Stimulated activated naive CD8-positive, alpha-beta T cell treated with anti-CD3 and anti-CD28 coated beads, Interleukin-15, Interleukin-2, amounts not matched to agents 100 ng/mL and 50 ng/mL, for 24 hours (primary cell): Measurements from ENCODE around the gene TEX14.
A peak's percentile ranks its signal among the peaks of the same experiment; 100 is the strongest.
"Not testable (repeated sequence)": the region's sequence is repeated elsewhere in the genome, so short reads cannot be mapped to it uniquely, and the experiment has no call there.

Experiments used
- H3K27ac Mint-ChIP-seq: one replicate; pipeline ENCODE4 v1.8.0; 2021; ENCODE audit warnings: mild to moderate bottlenecking, mixed read lengths
- H3K27me3 Mint-ChIP-seq: one replicate; pipeline ENCODE4 v1.8.0; 2021; ENCODE audit warnings: mixed read lengths
- H3K36me3 Mint-ChIP-seq: one replicate; pipeline ENCODE4 v1.8.0; 2021; ENCODE audit warnings: low read depth, mixed read lengths
- H3K4me1 Mint-ChIP-seq: one replicate; pipeline ENCODE4 v1.8.0; 2021; ENCODE audit warnings: low read depth, mixed read lengths
- H3K4me3 Mint-ChIP-seq: one replicate; pipeline ENCODE4 v1.8.0; 2021; ENCODE audit warnings: mild to moderate bottlenecking, mixed read lengths
- H3K9me3 Mint-ChIP-seq: one replicate; pipeline ENCODE4 v1.8.0; 2021; ENCODE audit warnings: mixed read lengths

Gene TEX14

GRCh38 chr17:58677194-58677880, 14.5 kb downstream of the TEX14 start:
- H3K4me3 Mint-ChIP-seq = no peak overlapping the region
- H3K36me3 Mint-ChIP-seq = no peaks in the 10 kb centered on the region
- no peak overlapping the region for H3K27ac Mint-ChIP-seq
- no peaks in the 10 kb centered on the region for H3K9me3 Mint-ChIP-seq
- H3K4me1 Mint-ChIP-seq = no peaks in the 10 kb centered on the region
- peaks cover 7% of the 10 kb centered on the region for H3K27me3 Mint-ChIP-seq

GRCh38 chr17:58671969-58672368, 19.9 kb downstream of the TEX14 start:
- H3K27ac Mint-ChIP-seq = no peak overlapping the region
- H3K27me3 Mint-ChIP-seq = peaks cover 10% of the 10 kb centered on the region
- no peaks in the 10 kb centered on the region for H3K36me3 Mint-ChIP-seq
- no peaks in the 10 kb centered on the region for H3K9me3 Mint-ChIP-seq
- no peak overlapping the region for H3K4me3 Mint-ChIP-seq
- H3K4me1 Mint-ChIP-seq = peaks cover 2% of the 10 kb centered on the region

- H3K27ac Mint-ChIP-seq = no peak overlapping the region
- no peaks in the 10 kb centered on the region for H3K9me3 Mint-ChIP-seq
- peaks cover 9% of the 10 kb centered on the region for H3K4me1 Mint-ChIP-seq
- peaks cover 17% of the 10 kb centered on the region for H3K27me3 Mint-ChIP-seq
- H3K4me3 Mint-ChIP-seq = no peak overlapping the region
- H3K36me3 Mint-ChIP-seq = no peaks in the 10 kb centered on the region
Observed at GRCh38 chr17:58669853-58670252, 22.0 kb downstream of the TEX14 start.

GRCh38 chr17:58668598-58668935, 23.3 kb downstream of the TEX14 start:
- Mint-ChIP-seq H3K36me3 (no peaks in the 10 kb centered on the region), H3K9me3 (no peaks in the 10 kb centered on the region), H3K4me1 (peaks cover 9% of the 10 kb centered on the region), H3K27me3 (peaks cover 16% of the 10 kb centered on the region), H3K4me3 (no peak overlapping the region), H3K27ac (no peak overlapping the region)

GRCh38 chr17:58667934-58668597, 23.8 kb downstream of the TEX14 start:
- Mint-ChIP-seq H3K4me3 (no peak overlapping the region), H3K27me3 (peaks cover 14% of the 10 kb centered on the region)

GRCh38 chr17:58666858-58667267, 25.0 kb downstream of the TEX14 start:
- Mint-ChIP-seq H3K9me3 (no peaks in the 10 kb centered on the region), H3K27me3 (peaks cover 14% of the 10 kb centered on the region), H3K4me3 (peak overlapping the region; percentile 22)

More at GRCh38 chr17:58667934-58668597, 23.8 kb downstream of the TEX14 start:
- Mint-ChIP-seq H3K36me3 (no peaks in the 10 kb centered on the region), H3K27ac (no peak overlapping the region), H3K4me1 (peaks cover 9% of the 10 kb centered on the region), H3K9me3 (no peaks in the 10 kb centered on the region)

GRCh38 chr17:58665946-58666857, 25.6 kb downstream of the TEX14 start:
- Mint-ChIP-seq H3K9me3 (no peaks in the 10 kb centered on the region), H3K27ac (no peak overlapping the region), H3K4me3 (peak overlapping the region; percentile 22), H3K36me3 (no peaks in the 10 kb centered on the region), H3K27me3 (peaks cover 14% of the 10 kb centered on the region), H3K4me1 (peaks cover 9% of the 10 kb centered on the region)

More at GRCh38 chr17:58666858-58667267, 25.0 kb downstream of the TEX14 start:
- no peaks in the 10 kb centered on the region for H3K36me3 Mint-ChIP-seq
- peaks cover 9% of the 10 kb centered on the region for H3K4me1 Mint-ChIP-seq
- no peak overlapping the region for H3K27ac Mint-ChIP-seq

GRCh38 chr17:58664302-58664701, 27.5 kb downstream of the TEX14 start:
- no peak overlapping the region for H3K4me3 Mint-ChIP-seq
- peaks cover 14% of the 10 kb centered on the region for H3K27me3 Mint-ChIP-seq
- H3K27ac Mint-ChIP-seq = no peak overlapping the region
- H3K4me1 Mint-ChIP-seq = peaks cover 11% of the 10 kb centered on the region
- no peaks in the 10 kb centered on the region for H3K9me3 Mint-ChIP-seq
- H3K36me3 Mint-ChIP-seq = peaks cover under 1% of the 10 kb centered on the region

- Mint-ChIP-seq H3K4me1 (peaks cover 19% of the 10 kb centered on the region), H3K27me3 (peaks cover 7% of the 10 kb centered on the region), H3K4me3 (no peak overlapping the region), H3K27ac (no peak overlapping the region), H3K9me3 (no peaks in the 10 kb centered on the region), H3K36me3 (peaks cover 6% of the 10 kb centered on the region)
Observed at GRCh38 chr17:58661499-58661898, 30.3 kb downstream of the TEX14 start.

- peaks cover 6% of the 10 kb centered on the region for H3K36me3 Mint-ChIP-seq
- H3K27ac Mint-ChIP-seq = no peak overlapping the region
Observed at GRCh38 chr17:58660621-58661020, 31.2 kb downstream of the TEX14 start.

GRCh38 chr17:58659714-58660084, 32.1 kb downstream of the TEX14 start:
- not testable (repeated sequence) for H3K36me3 Mint-ChIP-seq, H3K27ac Mint-ChIP-seq, H3K27me3 Mint-ChIP-seq, H3K9me3 Mint-ChIP-seq
- Mint-ChIP-seq H3K4me1 (peaks cover 16% of the 10 kb centered on the region), H3K4me3 (peak overlapping the region; percentile 80)

More at GRCh38 chr17:58660621-58661020, 31.2 kb downstream of the TEX14 start:
- peak overlapping the region; percentile 60 for H3K4me3 Mint-ChIP-seq
- no peaks in the 10 kb centered on the region for H3K9me3 Mint-ChIP-seq
- peaks cover 6% of the 10 kb centered on the region for H3K27me3 Mint-ChIP-seq
- H3K4me1 Mint-ChIP-seq = peaks cover 16% of the 10 kb centered on the region

GRCh38 chr17:58658804-58659713, 32.8 kb downstream of the TEX14 start:
- Mint-ChIP-seq H3K27me3 (peaks cover 6% of the 10 kb centered on the region), H3K27ac (peak overlapping the region; percentile 100), H3K9me3 (no peaks in the 10 kb centered on the region), H3K36me3 (peaks cover 6% of the 10 kb centered on the region), H3K4me3 (peak overlapping the region; percentile 80), H3K4me1 (peaks cover 16% of the 10 kb centered on the region)

- H3K27ac Mint-ChIP-seq = peak overlapping the region; percentile 100
- H3K4me3 Mint-ChIP-seq = peak overlapping the region; percentile 80
- H3K27me3 Mint-ChIP-seq, H3K36me3 Mint-ChIP-seq, H3K9me3 Mint-ChIP-seq: not testable (repeated sequence)
- H3K4me1 Mint-ChIP-seq = peaks cover 16% of the 10 kb centered on the region
Observed at GRCh38 chr17:58657962-58658803, 33.7 kb downstream of the TEX14 start.
